SK-N-SH (cell line): ENCODE results near the gene TFDP2. TPM values are rescaled to one million over a fixed set of nuclear protein-coding genes. Genes with fewer than 3 reads are reported as not detected.

Experiments used
- CTCF ChIA-PET: fragments of 300-600, 350-600 bp; formaldehyde crosslinking; extraction: SDS; loops from one replicate; lab custom pipeline; 2021; lab: Yijun Ruan, JAX
- POLR2A ChIA-PET: fragments of 350-600 bp; sonication (Branson Sonifier 250); formaldehyde crosslinking; extraction: SDS; loops from one replicate; lab custom pipeline; 2020; ENCODE audit warnings: antibody characterized with exemption, inconsistent platforms; lab: Yijun Ruan, JAX
- DNase-seq: peaks from one replicate; pipeline ENCODE4 v3.0.0; 2012
- H2AFZ ChIP-seq: fragments of 200-600 bp; sonication (generic); 2 replicates; pipeline ENCODE4 v1.8.1; 2016; ENCODE audit warnings: antibody characterized with exemption, mild to moderate bottlenecking, low read depth
- H3F3A ChIP-seq: fragments of 200-600 bp; sonication (generic); replicated peaks from 2 replicates; pipeline ENCODE3; 2016; ENCODE audit warnings: antibody characterized with exemption, mild to moderate bottlenecking; ENCODE audit not compliant: insufficient read depth
- H3K27ac ChIP-seq, 2 experiments: fragments of 200-500 bp in 1 of 2; fragments of 200-600 bp in 1 of 2; sonication (Bioruptor generic) in 1 of 2; sonication (generic), shearing (Covaris generic) in 1 of 2; 2 replicates each; pipeline versions ENCODE4 v1.5.1 to v1.6.1; 2014 to 2016; ENCODE audit warnings: low read depth in 2 of 2, inconsistent platforms in 1 of 2, low read length in 1 of 2, mild to moderate bottlenecking in 1 of 2, mixed read lengths in 1 of 2
- H3K27me3 ChIP-seq: fragments of 200-600 bp; sonication (generic), shearing (Covaris generic); 2 replicates; pipeline ENCODE4 v1.6.1; 2016; ENCODE audit warnings: mixed run types; ENCODE audit not compliant: insufficient read depth
- H3K36me3 ChIP-seq, 2 experiments: fragments of 200-500 bp in 1 of 2; fragments of 200-600 bp in 1 of 2; sonication (Bioruptor generic) in 1 of 2; sonication (generic) in 1 of 2; replicated peaks in 1 of 2; 2 replicates each; pipeline versions ENCODE3 to v1.5.1; 2014 to 2016; ENCODE audit warnings: low read length in 1 of 2, mild to moderate bottlenecking in 1 of 2; ENCODE audit not compliant: insufficient read depth in 2 of 2, control insufficient read depth in 1 of 2
- H3K4me1 ChIP-seq, 2 experiments: fragments of 200-500 bp in 1 of 2; fragments of 200-600 bp in 1 of 2; sonication (Bioruptor generic) in 1 of 2; sonication (generic), shearing (Covaris generic) in 1 of 2; 2 replicates each; pipeline versions ENCODE4 v1.5.1 to v1.6.1; 2014 to 2016; ENCODE audit warnings: low read depth in 1 of 2, low read length in 1 of 2, mixed run types in 1 of 2; ENCODE audit not compliant: insufficient read depth in 2 of 2, control insufficient read depth in 1 of 2
- H3K4me2 ChIP-seq: fragments of 200-600 bp; sonication (generic), shearing (Covaris generic); 2 replicates; pipeline ENCODE4 v1.6.1; 2017; ENCODE audit warnings: mixed run types
- H3K4me3 ChIP-seq, 2 experiments: fragments of 200-500 bp in 1 of 2; fragments of 200-600 bp in 1 of 2; sonication (Bioruptor generic) in 1 of 2; sonication (generic), shearing (Covaris generic) in 1 of 2; 2 replicates each; pipeline versions ENCODE4 v1.5.1 to v1.8.1; 2014 to 2016; ENCODE audit warnings: low read depth in 2 of 2, inconsistent platforms in 1 of 2, low read length in 1 of 2, mild to moderate bottlenecking in 1 of 2, mixed read lengths in 1 of 2, moderate library complexity in 1 of 2
- H3K79me2 ChIP-seq: fragments of 200-600 bp; sonication (generic); 2 replicates; pipeline ENCODE4 v1.8.1; 2017; ENCODE audit warnings: mild to moderate bottlenecking; ENCODE audit not compliant: insufficient read depth
- H3K9ac ChIP-seq: fragments of 200-600 bp; sonication (generic); 2 replicates; pipeline ENCODE4 v1.6.1; 2017; ENCODE audit warnings: mixed run types
- H3K9me2 ChIP-seq: fragments of 200-600 bp; sonication (generic); 2 replicates; pipeline ENCODE4 v1.6.1; 2017; ENCODE audit warnings: mixed run types
- H3K9me3 ChIP-seq: fragments of 200-600 bp; sonication (generic); 2 replicates; pipeline ENCODE4 v1.6.1; 2017; ENCODE audit warnings: mixed run types, mild to moderate bottlenecking, moderate library complexity
- H4K20me1 ChIP-seq: fragments of 200-600 bp; sonication (generic); 2 replicates; pipeline ENCODE4 v1.6.1; 2017; ENCODE audit warnings: mild to moderate bottlenecking, mixed run types; ENCODE audit not compliant: insufficient read depth
- CHD2 ChIP-seq: fragments of 150-350 bp; IDR thresholded peaks from 2 replicates; pipeline ENCODE4 v1.6.1; 2018; ENCODE audit warnings: low read length; ENCODE audit not compliant: partially characterized antibody
- EZH2phosphoT487 ChIP-seq: fragments of 200-600 bp; sonication (generic); IDR thresholded peaks from 2 replicates; pipeline ENCODE4 v1.6.1; 2017; ENCODE audit warnings: low read depth, mixed run types, mild to moderate bottlenecking, antibody characterized with exemption, moderate library complexity, borderline replicate concordance
- FOXM1 ChIP-seq: IDR thresholded peaks from 2 replicates; pipeline ENCODE4 v1.4.0; 2012; ENCODE audit warnings: low read depth, mild to moderate bottlenecking
- MXI1 ChIP-seq: IDR thresholded peaks from 2 replicates; pipeline ENCODE4 v1.6.1; 2012; ENCODE audit warnings: mild to moderate bottlenecking, low read depth, low read length, improper control_type of control experiment
- NFIC ChIP-seq: IDR thresholded peaks from 2 replicates; pipeline ENCODE4 v1.4.0; 2012; ENCODE audit warnings: borderline replicate concordance
- NRF1 ChIP-seq: IDR thresholded peaks from 2 replicates; pipeline ENCODE4 v1.6.1; 2012; ENCODE audit warnings: low read depth, mild to moderate bottlenecking, low read length
- RAD21 ChIP-seq: IDR thresholded peaks from 2 replicates; pipeline ENCODE4 v1.6.1; 2012; ENCODE audit warnings: mild to moderate bottlenecking, low read length
- RCOR1 ChIP-seq: fragments of 150-350 bp; IDR thresholded peaks from 2 replicates; pipeline ENCODE4 v1.6.1; 2017; ENCODE audit warnings: antibody characterized with exemption, low read length
- SIN3A ChIP-seq: IDR thresholded peaks from 2 replicates; pipeline ENCODE4 v1.6.1; 2012; ENCODE audit warnings: low read depth, mild to moderate bottlenecking, low read length, moderate library complexity, borderline replicate concordance
- TAF1 ChIP-seq: IDR thresholded peaks from 2 replicates; pipeline ENCODE4 v1.6.1; 2012; ENCODE audit warnings: low read depth, mild to moderate bottlenecking, low read length, moderate library complexity, borderline replicate concordance
- TCF12 ChIP-seq: IDR thresholded peaks from 2 replicates; pipeline ENCODE4 v1.4.0; 2012
- TEAD4 ChIP-seq: IDR thresholded peaks from 2 replicates; pipeline ENCODE4 v1.4.0; 2012; ENCODE audit warnings: mild to moderate bottlenecking, borderline replicate concordance; ENCODE audit not compliant: insufficient read depth
- WGBS: methylation state at CpG from one replicate; pipeline ENCODE4 v1.1.6; 2017; ENCODE audit warnings: low lambda C conversion rate; 5-methylcytosine and 5-hydroxymethylcytosine counted together
- polyA plus RNA-seq, 3 experiments: library from polyadenylated mRNA; depleted of rRNA; stranded (reverse); fragments of >200 nt; gene quantifications; 2 replicates each; pipeline ENCODE4 v1.2.3, GENCODE V29; 2012
- TF ChIP-seq, protein P1 (sequence below): IDR thresholded peaks from 2 replicates; pipeline ENCODE4 v1.6.1; 2012; ENCODE audit warnings: mild to moderate bottlenecking, low read depth, low read length, moderate library complexity
- TF ChIP-seq, protein P2 (sequence below): fragments of 150-350 bp; IDR thresholded peaks from 2 replicates; pipeline ENCODE4 v1.6.1; 2017; ENCODE audit warnings: antibody characterized with exemption, low read length, low read depth, borderline replicate concordance
- TF ChIP-seq, protein P3 (sequence below): fragments of 150-350 bp; IDR thresholded peaks from 2 replicates; pipeline ENCODE4 v1.6.1; 2016; ENCODE audit warnings: mild to moderate bottlenecking, low read depth, low read length
- TF ChIP-seq, protein P4 (sequence below): IDR thresholded peaks from 2 replicates; pipeline ENCODE4 v1.4.0; 2012; ENCODE audit warnings: low read depth, borderline replicate concordance
- TF ChIP-seq, protein P5 (sequence below): fragments of 200-600 bp; sonication (generic); IDR thresholded peaks from 2 replicates; pipeline ENCODE4 v1.6.1; 2017; ENCODE audit warnings: antibody characterized with exemption, mild to moderate bottlenecking, moderate library complexity
- TF ChIP-seq, protein P6 (sequence below): IDR thresholded peaks from 2 replicates; pipeline ENCODE4 v1.4.0; 2012; ENCODE audit warnings: low read depth, borderline replicate concordance

TFDP2 gene
- polyA plus RNA-seq, 1 of the 3 experiments (the other 2 are of a cell fraction): 8.6 TPM

DNA sequence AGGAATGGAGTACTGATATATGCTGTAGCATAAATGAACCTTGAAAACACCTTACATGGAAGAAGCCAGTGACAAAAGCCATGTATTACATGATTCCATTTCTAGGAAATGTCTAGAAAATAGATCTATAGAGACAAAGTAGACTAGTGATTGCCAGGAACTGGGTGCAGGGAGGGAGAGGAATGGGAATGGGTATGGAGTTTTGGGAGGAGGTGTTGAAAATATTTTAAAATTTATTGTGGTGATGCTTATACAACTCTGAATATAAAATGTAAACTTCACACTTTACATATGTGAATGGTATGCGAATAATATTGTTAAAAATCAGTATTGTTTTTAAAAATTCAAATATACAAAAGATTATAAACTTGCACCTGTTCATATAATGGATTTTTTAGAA, 250.4 kb downstream of the TFDP2 start:
- Histone ChIP-seq H3K27ac (no peak overlapping the region), H3K79me2 (peaks cover 79% of the 10 kb centered on the region), H2AFZ (no peak overlapping the region), H3F3A (peaks cover 7% of the 10 kb centered on the region), H3K4me2 (no peak overlapping the region), H3K4me1 (no peaks in the 10 kb centered on the region), H4K20me1 (no peaks in the 10 kb centered on the region), H3K9me2 (no peaks in the 10 kb centered on the region), H3K4me3 (no peak overlapping the region), H3K9ac (no peak overlapping the region), H3K9me3 (no peaks in the 10 kb centered on the region), H3K27me3 (no peaks in the 10 kb centered on the region), H3K36me3 (peaks cover 0 to 28% of the 10 kb centered on the region in 2 experiments)
- 93% methylated on average over 1 of the region's 1 CpG for WGBS
- ChIA-PET CTCF (interaction anchor here (1.2 kb wide), 1 partner anchor 447 kb away, joined by 3 read pairs; no protein-coding TSS in a partner anchor), POLR2A (no interaction called here)
- TF ChIP-seq FOXM1 (no peak), TCF12 (no peak), TAF1 (no peak), NFIC (no peak), NRF1 (no peak), CHD2 (no peak), SIN3A (no peak), MXI1 (no peak), TEAD4 (no peak), RCOR1 (no peak), RAD21 (no peak), EZH2phosphoT487 (no peak)
- TF ChIP-seq, protein P1, sequence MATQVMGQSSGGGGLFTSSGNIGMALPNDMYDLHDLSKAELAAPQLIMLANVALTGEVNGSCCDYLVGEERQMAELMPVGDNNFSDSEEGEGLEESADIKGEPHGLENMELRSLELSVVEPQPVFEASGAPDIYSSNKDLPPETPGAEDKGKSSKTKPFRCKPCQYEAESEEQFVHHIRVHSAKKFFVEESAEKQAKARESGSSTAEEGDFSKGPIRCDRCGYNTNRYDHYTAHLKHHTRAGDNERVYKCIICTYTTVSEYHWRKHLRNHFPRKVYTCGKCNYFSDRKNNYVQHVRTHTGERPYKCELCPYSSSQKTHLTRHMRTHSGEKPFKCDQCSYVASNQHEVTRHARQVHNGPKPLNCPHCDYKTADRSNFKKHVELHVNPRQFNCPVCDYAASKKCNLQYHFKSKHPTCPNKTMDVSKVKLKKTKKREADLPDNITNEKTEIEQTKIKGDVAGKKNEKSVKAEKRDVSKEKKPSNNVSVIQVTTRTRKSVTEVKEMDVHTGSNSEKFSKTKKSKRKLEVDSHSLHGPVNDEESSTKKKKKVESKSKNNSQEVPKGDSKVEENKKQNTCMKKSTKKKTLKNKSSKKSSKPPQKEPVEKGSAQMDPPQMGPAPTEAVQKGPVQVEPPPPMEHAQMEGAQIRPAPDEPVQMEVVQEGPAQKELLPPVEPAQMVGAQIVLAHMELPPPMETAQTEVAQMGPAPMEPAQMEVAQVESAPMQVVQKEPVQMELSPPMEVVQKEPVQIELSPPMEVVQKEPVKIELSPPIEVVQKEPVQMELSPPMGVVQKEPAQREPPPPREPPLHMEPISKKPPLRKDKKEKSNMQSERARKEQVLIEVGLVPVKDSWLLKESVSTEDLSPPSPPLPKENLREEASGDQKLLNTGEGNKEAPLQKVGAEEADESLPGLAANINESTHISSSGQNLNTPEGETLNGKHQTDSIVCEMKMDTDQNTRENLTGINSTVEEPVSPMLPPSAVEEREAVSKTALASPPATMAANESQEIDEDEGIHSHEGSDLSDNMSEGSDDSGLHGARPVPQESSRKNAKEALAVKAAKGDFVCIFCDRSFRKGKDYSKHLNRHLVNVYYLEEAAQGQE: no peak
- TF ChIP-seq, protein P2, sequence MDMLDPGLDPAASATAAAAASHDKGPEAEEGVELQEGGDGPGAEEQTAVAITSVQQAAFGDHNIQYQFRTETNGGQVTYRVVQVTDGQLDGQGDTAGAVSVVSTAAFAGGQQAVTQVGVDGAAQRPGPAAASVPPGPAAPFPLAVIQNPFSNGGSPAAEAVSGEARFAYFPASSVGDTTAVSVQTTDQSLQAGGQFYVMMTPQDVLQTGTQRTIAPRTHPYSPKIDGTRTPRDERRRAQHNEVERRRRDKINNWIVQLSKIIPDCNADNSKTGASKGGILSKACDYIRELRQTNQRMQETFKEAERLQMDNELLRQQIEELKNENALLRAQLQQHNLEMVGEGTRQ: no peak
- TF ChIP-seq, protein P3, sequence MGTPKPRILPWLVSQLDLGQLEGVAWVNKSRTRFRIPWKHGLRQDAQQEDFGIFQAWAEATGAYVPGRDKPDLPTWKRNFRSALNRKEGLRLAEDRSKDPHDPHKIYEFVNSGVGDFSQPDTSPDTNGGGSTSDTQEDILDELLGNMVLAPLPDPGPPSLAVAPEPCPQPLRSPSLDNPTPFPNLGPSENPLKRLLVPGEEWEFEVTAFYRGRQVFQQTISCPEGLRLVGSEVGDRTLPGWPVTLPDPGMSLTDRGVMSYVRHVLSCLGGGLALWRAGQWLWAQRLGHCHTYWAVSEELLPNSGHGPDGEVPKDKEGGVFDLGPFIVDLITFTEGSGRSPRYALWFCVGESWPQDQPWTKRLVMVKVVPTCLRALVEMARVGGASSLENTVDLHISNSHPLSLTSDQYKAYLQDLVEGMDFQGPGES: no peak
- TF ChIP-seq, protein P4, sequence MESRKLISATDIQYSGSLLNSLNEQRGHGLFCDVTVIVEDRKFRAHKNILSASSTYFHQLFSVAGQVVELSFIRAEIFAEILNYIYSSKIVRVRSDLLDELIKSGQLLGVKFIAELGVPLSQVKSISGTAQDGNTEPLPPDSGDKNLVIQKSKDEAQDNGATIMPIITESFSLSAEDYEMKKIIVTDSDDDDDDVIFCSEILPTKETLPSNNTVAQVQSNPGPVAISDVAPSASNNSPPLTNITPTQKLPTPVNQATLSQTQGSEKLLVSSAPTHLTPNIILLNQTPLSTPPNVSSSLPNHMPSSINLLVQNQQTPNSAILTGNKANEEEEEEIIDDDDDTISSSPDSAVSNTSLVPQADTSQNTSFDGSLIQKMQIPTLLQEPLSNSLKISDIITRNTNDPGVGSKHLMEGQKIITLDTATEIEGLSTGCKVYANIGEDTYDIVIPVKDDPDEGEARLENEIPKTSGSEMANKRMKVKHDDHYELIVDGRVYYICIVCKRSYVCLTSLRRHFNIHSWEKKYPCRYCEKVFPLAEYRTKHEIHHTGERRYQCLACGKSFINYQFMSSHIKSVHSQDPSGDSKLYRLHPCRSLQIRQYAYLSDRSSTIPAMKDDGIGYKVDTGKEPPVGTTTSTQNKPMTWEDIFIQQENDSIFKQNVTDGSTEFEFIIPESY: no peak
- TF ChIP-seq, protein P5, sequence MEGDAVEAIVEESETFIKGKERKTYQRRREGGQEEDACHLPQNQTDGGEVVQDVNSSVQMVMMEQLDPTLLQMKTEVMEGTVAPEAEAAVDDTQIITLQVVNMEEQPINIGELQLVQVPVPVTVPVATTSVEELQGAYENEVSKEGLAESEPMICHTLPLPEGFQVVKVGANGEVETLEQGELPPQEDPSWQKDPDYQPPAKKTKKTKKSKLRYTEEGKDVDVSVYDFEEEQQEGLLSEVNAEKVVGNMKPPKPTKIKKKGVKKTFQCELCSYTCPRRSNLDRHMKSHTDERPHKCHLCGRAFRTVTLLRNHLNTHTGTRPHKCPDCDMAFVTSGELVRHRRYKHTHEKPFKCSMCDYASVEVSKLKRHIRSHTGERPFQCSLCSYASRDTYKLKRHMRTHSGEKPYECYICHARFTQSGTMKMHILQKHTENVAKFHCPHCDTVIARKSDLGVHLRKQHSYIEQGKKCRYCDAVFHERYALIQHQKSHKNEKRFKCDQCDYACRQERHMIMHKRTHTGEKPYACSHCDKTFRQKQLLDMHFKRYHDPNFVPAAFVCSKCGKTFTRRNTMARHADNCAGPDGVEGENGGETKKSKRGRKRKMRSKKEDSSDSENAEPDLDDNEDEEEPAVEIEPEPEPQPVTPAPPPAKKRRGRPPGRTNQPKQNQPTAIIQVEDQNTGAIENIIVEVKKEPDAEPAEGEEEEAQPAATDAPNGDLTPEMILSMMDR: no peak
- TF ChIP-seq, protein P6, sequence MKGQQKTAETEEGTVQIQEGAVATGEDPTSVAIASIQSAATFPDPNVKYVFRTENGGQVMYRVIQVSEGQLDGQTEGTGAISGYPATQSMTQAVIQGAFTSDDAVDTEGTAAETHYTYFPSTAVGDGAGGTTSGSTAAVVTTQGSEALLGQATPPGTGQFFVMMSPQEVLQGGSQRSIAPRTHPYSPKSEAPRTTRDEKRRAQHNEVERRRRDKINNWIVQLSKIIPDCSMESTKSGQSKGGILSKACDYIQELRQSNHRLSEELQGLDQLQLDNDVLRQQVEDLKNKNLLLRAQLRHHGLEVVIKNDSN: no peak
- DNase-seq: no peak
